H7 (cell line): ENCODE data around the gene LLCFC1. TPM values are rescaled to one million over a fixed set of nuclear protein-coding genes. Genes with fewer than 3 reads are reported as not detected.
"Not testable (repeated sequence)": the region's sequence is repeated elsewhere in the genome, so short reads cannot be mapped to it uniquely, and the experiment has no call there.

Source experiments
- DNase-seq: peaks from one replicate; pipeline ENCODE4 v3.0.0; 2012
- H3K27me3 ChIP-seq: 2 replicates; pipeline ENCODE4 v1.6.0; 2011; ENCODE audit warnings: mild to moderate bottlenecking, low read length; ENCODE audit not compliant: control insufficient read depth, insufficient read depth
- H3K36me3 ChIP-seq: replicated peaks from 2 replicates; pipeline ENCODE4 v1.5.1; 2011; ENCODE audit warnings: low read length; ENCODE audit not compliant: control insufficient read depth, insufficient read depth
- H3K4me3 ChIP-seq: 2 replicates; pipeline ENCODE4 v1.5.1; 2011; ENCODE audit warnings: low read depth, mild to moderate bottlenecking, control low read depth, low read length, moderate library complexity; ENCODE audit not compliant: insufficient read depth
- total RNA-seq: library from RNA; depleted of rRNA; stranded (reverse); fragments of >200 nt; shearing (Covaris generic); gene quantifications from 2 replicates; pipeline ENCODE4 v1.2.3, GENCODE V29; 2014; rRNA removed

Gene LLCFC1
- total RNA-seq, 1 experiment from 2014 or later = not detected

DNA sequence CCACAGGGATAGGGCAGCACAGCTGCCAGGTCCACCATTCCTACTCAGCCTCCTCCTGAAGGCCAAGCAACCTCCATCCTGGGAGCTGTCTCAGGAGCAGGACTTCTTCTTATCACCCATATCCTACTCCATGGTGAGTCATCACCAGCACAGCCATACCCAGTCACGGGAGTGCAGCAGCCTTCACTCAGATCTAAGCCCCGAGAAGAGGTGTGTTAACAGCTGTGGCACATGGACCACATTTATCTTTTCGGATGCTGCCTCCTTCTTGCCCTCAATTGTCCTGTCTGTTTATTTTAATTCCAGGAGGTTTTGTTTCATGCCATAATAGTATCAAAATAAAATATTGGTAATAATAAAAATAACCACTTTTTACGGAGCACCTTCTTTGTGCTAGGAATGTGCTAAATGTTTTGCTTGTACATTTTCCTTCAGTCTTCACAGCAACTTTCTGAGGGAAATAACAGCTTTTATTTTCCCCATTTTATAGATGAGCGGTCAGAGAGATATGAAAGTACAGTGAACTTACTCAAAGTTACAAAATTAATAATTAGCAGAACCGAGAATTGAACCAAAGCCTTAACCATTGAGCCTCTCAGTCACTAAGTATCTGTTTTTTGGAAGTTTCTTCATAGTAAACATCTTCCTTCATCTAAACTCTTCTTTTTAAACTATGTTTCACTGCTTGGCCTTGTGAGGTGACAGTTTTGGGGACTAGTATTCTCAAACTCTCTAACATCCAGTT lies 25.4 kb downstream of the LLCFC1 start:
- Histone ChIP-seq H3K36me3 (no peaks in the 10 kb centered on the region), H3K4me3 (no peak overlapping the region), H3K27me3 (no peaks in the 10 kb centered on the region)
- no peak for DNase-seq

DNA sequence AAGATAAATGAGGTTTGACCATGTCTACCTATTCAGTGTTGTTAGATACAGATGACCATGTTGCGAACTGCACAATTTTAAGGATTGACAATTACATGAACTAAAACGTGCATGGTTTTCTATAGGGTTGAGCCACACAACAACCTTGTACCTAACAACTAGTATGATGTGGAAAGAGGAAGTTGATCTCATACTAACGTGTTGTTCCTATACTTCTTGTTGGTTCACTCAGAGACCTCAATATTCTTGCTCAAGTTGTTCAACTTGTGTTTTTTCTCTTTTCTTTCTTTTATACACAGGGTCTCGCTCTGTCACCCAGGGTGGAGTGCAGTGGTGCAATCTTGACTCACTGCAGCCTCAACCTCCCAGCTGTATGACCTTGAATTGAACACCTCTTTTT lies 28.9 kb downstream of the LLCFC1 start:
- H3K36me3 ChIP-seq = no peaks in the 10 kb centered on the region
- no peak overlapping the region for H3K4me3 ChIP-seq
- DNase-seq = no peak
- H3K27me3 ChIP-seq = no peaks in the 10 kb centered on the region

DNA sequence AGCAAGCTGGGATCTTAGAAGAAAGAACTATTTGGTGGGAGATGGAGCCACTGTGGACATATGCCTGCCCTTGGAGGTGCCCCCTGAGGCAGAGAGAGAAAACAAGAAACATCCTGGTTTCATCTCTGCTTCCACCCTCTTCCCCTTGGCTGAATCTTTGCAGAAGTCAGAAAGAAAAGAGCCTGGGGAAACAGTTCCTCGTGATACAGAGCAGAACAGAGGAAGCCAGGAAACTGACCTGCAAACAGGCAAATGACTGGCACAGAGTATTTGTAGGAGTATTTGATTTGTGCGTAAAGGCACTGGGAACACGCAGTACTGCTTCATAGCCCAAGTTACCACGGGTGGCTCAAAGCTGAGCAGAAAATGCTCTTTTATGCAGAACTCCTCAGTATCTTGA lies 29.9 kb downstream of the LLCFC1 start:
- H3K4me3 ChIP-seq = no peak overlapping the region
- no peaks in the 10 kb centered on the region for H3K36me3 ChIP-seq
- no peaks in the 10 kb centered on the region for H3K27me3 ChIP-seq
- no peak for DNase-seq

DNA sequence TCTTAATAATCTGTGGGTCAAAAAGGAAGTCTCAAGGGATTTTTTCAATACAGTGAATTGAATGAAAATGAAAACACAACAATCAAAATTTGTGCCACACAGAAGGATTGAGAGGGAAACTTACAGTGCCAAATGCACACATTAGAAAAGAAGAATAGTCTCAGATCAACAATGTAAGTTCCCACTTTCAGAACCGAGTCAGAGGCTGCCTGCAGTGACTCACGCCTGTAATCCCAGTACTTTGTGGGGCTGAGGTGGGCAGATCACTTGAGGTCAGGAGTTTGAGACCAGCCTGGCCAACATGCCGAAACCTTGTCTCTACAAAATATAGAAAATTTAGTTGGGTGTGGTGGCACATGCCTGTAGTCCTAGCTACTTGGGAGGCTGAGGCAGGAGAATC lies 35.3 kb downstream of the LLCFC1 start:
- Histone ChIP-seq H3K36me3 (no peaks in the 10 kb centered on the region), H3K4me3 (no peak overlapping the region), H3K27me3 (no peaks in the 10 kb centered on the region)
- DNase-seq = no peak

DNA sequence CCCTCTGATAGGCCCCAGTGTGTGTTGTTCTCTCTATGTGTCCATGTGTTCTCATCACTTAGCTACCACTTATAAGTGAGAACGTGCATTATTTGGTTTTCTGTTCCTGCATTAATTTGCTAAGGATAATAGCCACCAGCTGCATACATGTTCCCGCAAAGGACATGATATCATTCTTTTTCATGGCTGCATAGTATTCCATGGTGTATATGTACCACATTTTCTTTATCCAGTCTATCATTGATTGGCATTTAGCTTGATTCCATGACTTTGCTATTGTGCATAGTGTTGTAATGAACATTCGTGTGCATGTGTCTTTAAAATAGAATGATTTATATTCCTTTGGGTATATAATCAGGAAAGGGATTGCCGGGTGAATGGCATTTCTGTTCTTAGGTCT lies 39.1 kb downstream of the LLCFC1 start:
- DNase-seq, H3K27me3 ChIP-seq, H3K4me3 ChIP-seq, H3K36me3 ChIP-seq: not testable (repeated sequence)

DNA sequence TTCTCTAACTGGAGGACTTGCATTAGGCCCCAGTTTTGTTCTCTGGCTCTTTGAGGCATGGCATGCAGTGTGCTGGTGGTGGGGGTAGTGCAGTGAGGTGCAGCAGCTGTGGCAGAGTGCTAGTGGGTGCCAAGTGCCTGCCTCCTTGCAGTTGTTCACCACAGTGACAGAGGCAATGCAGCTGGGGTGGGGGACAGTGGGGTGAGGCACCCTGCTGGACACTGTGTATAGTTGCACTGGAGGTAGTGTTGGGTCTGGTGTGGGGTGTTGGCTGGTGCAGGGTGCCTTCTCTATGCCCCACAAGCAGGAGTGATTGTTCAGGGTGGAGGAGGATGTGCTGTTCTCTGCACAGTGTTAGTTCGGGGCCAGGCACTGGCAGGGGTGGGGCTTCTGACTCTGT lies 44.5 kb downstream of the LLCFC1 start:
- H3K4me3 ChIP-seq = no peak overlapping the region
- H3K27me3 ChIP-seq = no peaks in the 10 kb centered on the region
- no peak for DNase-seq
- no peaks in the 10 kb centered on the region for H3K36me3 ChIP-seq

DNA sequence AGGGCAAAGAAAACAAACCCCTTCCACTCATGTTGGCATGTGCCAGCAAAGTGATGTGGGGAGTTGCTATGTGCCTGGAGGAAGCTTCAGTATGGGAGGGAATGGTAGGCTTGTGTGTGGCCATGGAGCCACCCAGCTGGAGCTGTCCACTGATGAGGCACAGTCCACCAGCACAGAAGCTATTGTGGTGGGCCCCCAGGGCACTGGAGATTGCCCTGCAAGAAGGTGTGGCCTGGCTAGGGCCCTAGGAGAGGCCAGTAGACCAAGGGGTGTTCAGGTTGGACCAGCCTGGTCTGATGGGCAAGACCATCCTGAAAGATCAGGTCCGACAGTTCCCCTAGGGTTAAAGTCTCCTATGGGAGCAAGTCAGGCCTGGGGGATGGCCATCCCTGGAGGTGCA lies 45.0 kb downstream of the LLCFC1 start:
- no peaks in the 10 kb centered on the region for H3K27me3 ChIP-seq
- no peak for DNase-seq
- H3K4me3 ChIP-seq = no peak overlapping the region

More for the DNA sequence above, 45.0 kb downstream of the LLCFC1 start:
- no peaks in the 10 kb centered on the region for H3K36me3 ChIP-seq

Other genes starting within 250 kb of the LLCFC1 start
- gene PRSS1, start 190.0 kb upstream of the LLCFC1 start, total RNA-seq = 0.62 and 0.96 TPM in 2 replicates
- gene PRSS2, start 168.5 kb upstream of the LLCFC1 start, total RNA-seq = 0.97 TPM in 1 of 2 replicates, not detected in the other
- gene EPHB6, start 84.4 kb upstream of the LLCFC1 start, total RNA-seq = 4.0 and 8.8 TPM in 2 replicates
- 0.17 and 0.22 TPM in 2 replicates for gene TRPV6, start 53.7 kb upstream of the LLCFC1 start, total RNA-seq
- not detected in 2 replicates for gene TRPV5, start 5.7 kb upstream of the LLCFC1 start, total RNA-seq
- gene KEL, start 22.9 kb downstream of the LLCFC1 start, total RNA-seq = 1.7 and 7.7 TPM in 2 replicates
- gene OR9A2, start 87.6 kb downstream of the LLCFC1 start, total RNA-seq = not detected in 2 replicates
- not detected in 2 replicates for gene OR6V1, start 112.9 kb downstream of the LLCFC1 start, total RNA-seq
- gene PIP, start 192.6 kb downstream of the LLCFC1 start, total RNA-seq = not detected in 2 replicates
- gene TAS2R39, start 243.9 kb downstream of the LLCFC1 start, total RNA-seq = not detected in 2 replicates